A549 (cell line): ENCODE measurements around the gene CARD14. TPM values are rescaled to one million over a fixed set of nuclear protein-coding genes. Genes with fewer than 3 reads are reported as not detected.

ENCODE experiments used
- ATAC-seq, 2 experiments: fragments of 200-7000 bp in 1 of 2; fragments of >200 bp in 1 of 2; cut with Nextera tagmentation in 1 of 2; cut with Tn5 transposase in 1 of 2; 3 replicates each; pipeline versions ENCODE4 v1.8.0 to v1.9.1; 2018 to 2020; ENCODE audit warnings: mild to moderate bottlenecking in 1 of 2, moderate library complexity in 1 of 2
- CTCF ChIA-PET: fragments of 300-600 bp; sonication (Branson Sonifier 250); formaldehyde crosslinking; extraction: SDS; loops from one replicate; lab custom pipeline; 2021; ENCODE audit warnings: antibody characterized with exemption, inconsistent platforms; lab: Yijun Ruan, JAX
- POLR2A ChIA-PET: fragments of 350-600 bp; formaldehyde crosslinking; extraction: SDS; loops from one replicate; lab custom pipeline; 2021; ENCODE audit warnings: antibody characterized with exemption, inconsistent platforms; lab: Yijun Ruan, JAX
- DNase-seq, 2 experiments: peaks; one replicate each; pipeline versions ENCODE4 v3.0.0 to v3.0.0-alpha.2; 2011 to 2016; ENCODE audit warnings: low read depth in 1 of 2, low spot score in 1 of 2
- FAIRE-seq: peaks from 2 replicates; lab custom pipeline; 2011; peaks lifted over from hg19 to GRCh38; lab: Jason Lieb, UNC
- H3K27ac ChIP-seq, 2 experiments: fragments of >200 bp; sonication (Bioruptor Twin); formaldehyde crosslinking; 3 replicates each; pipeline ENCODE4 v1.5.1; 2016 to 2017
- H3K4me1 ChIP-seq: fragments of >200 bp; sonication (Bioruptor Twin); formaldehyde crosslinking; 3 replicates; pipeline ENCODE4 v1.6.1; 2016
- H3K4me2 ChIP-seq: fragments of >200 bp; sonication (Bioruptor Twin); formaldehyde crosslinking; 3 replicates; pipeline ENCODE4 v1.6.1; 2016
- H3K4me3 ChIP-seq: fragments of >200 bp; sonication (Bioruptor Twin); formaldehyde crosslinking; 3 replicates; pipeline ENCODE4 v1.5.1; 2016
- H3K9me3 ChIP-seq: fragments of >200 bp; sonication (Bioruptor Twin); formaldehyde crosslinking; 3 replicates; pipeline ENCODE4 v1.6.1; 2016
- CEBPB ChIP-seq, 2 experiments: fragments of >200 bp in 1 of 2; sonication (Bioruptor Twin) in 1 of 2; formaldehyde crosslinking in 1 of 2; IDR thresholded peaks; 2 replicates each; pipeline ENCODE4 v1.6.1; 2012 to 2016
- CHD4 ChIP-seq: fragments of 200-600 bp; sonication (generic); IDR thresholded peaks from 2 replicates; pipeline ENCODE4 v1.6.1; 2016; ENCODE audit warnings: antibody characterized with exemption, mild to moderate bottlenecking, borderline replicate concordance
- E2F6 ChIP-seq: IDR thresholded peaks from 2 replicates; pipeline ENCODE4 v1.6.1; 2012; ENCODE audit warnings: low read depth, borderline replicate concordance
- ESRRA ChIP-seq: fragments of 150-350 bp; IDR thresholded peaks from 2 replicates; pipeline ENCODE4 v1.6.1; 2014; ENCODE audit warnings: mild to moderate bottlenecking, low read length, borderline replicate concordance
- FOSL2 ChIP-seq, 2 experiments: fragments of 450-650 bp in 1 of 2; fragments of >200 bp in 1 of 2; sonication (Bioruptor Twin) in 1 of 2; formaldehyde crosslinking; IDR thresholded peaks; 2 replicates each; pipeline versions ENCODE4 v1.5.0 to v1.6.1; 2016 to 2020; ENCODE audit warnings: mild to moderate bottlenecking in 1 of 2, moderate library complexity in 1 of 2
- GATA3 ChIP-seq: IDR thresholded peaks from 2 replicates; pipeline ENCODE4 v1.6.1; 2012; ENCODE audit warnings: borderline replicate concordance
- HOXA7 ChIP-seq: fragments of 250-450 bp; sonication (Bioruptor Pico); IDR thresholded peaks from 2 replicates; pipeline ENCODE4 v1.5.0; 2020; ENCODE audit warnings: mild to moderate bottlenecking, moderate library complexity
- JUN ChIP-seq, 2 experiments: fragments of >200 bp; sonication (Bioruptor Twin); formaldehyde crosslinking; IDR thresholded peaks; 2 replicates in 1 of 2; 3 replicates in 1 of 2; pipeline ENCODE4 v1.6.1; 2016 to 2017
- MAFK ChIP-seq: fragments of 450-650 bp; IDR thresholded peaks from 2 replicates; pipeline ENCODE4 v1.6.1; 2014; ENCODE audit not compliant: partially characterized antibody
- MAZ ChIP-seq: fragments of 150-350 bp; IDR thresholded peaks from 2 replicates; pipeline ENCODE4 v1.6.1; 2014; ENCODE audit warnings: antibody characterized with exemption, low read depth, low read length, borderline replicate concordance
- MYC ChIP-seq: IDR thresholded peaks from 2 replicates; pipeline ENCODE4 v1.6.1; 2012; ENCODE audit warnings: mild to moderate bottlenecking, inconsistent platforms, low read length, improper control_type of control experiment, borderline replicate concordance
- NR3C1 ChIP-seq: fragments of >200 bp; sonication (Bioruptor Twin); formaldehyde crosslinking; IDR thresholded peaks from 3 replicates; pipeline ENCODE4 v1.6.1; 2017
- PBX3 ChIP-seq: IDR thresholded peaks from 2 replicates; pipeline ENCODE4 v1.6.1; 2012
- POLR2A ChIP-seq: IDR thresholded peaks from 2 replicates; pipeline ENCODE4 v1.6.1; 2012; ENCODE audit warnings: mild to moderate bottlenecking, low read length
- RAD21 ChIP-seq, 2 experiments: fragments of >200 bp in 1 of 2; sonication (Bioruptor Twin) in 1 of 2; formaldehyde crosslinking in 1 of 2; IDR thresholded peaks in 1 of 2; conservative IDR thresholded peaks in 1 of 2; 2 replicates in 1 of 2; 3 replicates in 1 of 2; pipeline ENCODE4 v1.6.1; 2012 to 2018; ENCODE audit warnings: inconsistent platforms in 1 of 2
- TFCP2L1 ChIP-seq: fragments of 250-450 bp; sonication (Bioruptor Pico); IDR thresholded peaks from 2 replicates; pipeline ENCODE4 v1.5.0; 2021; ENCODE audit warnings: mild to moderate bottlenecking
- WGBS: methylation state at CpG from one replicate; pipeline ENCODE4 v1.1.6; 2017; ENCODE audit errors: missing lambda C conversion rate; 5-methylcytosine and 5-hydroxymethylcytosine counted together
- polyA plus RNA-seq, 4 experiments: library from polyadenylated mRNA; depleted of rRNA in 3 of 4; stranded (reverse); fragments of >200 nt; fragmentation: RNase III in 1 of 4; extraction: RNeasy Plus Mini Kit Qiagen cat#74134 plus additional on column Dnase treatment in 1 of 4; gene quantifications; 2 replicates in 3 of 4; 3 replicates in 1 of 4; pipeline ENCODE4 v1.2.3, GENCODE V29; 2011 to 2017
- TF ChIP-seq, protein P1 (sequence below): fragments of 250-450 bp; sonication (Bioruptor Pico); IDR thresholded peaks from 2 replicates; pipeline ENCODE4 v1.5.0; 2021; ENCODE audit warnings: mild to moderate bottlenecking, moderate library complexity, borderline replicate concordance
- TF ChIP-seq, protein P2 (sequence below): IDR thresholded peaks from 2 replicates; pipeline ENCODE4 v1.6.1; 2012
- TF ChIP-seq, protein P3 (sequence below): fragments of 150-350 bp; IDR thresholded peaks from 2 replicates; pipeline ENCODE4 v1.6.1; 2014; ENCODE audit warnings: low read depth, mild to moderate bottlenecking, low read length

CARD14 gene
- polyA plus RNA-seq, 2 of the 4 experiments (the other 2 are of a cell fraction), result 0.17 to 0.18 TPM

- peak overlapping the region; percentile 87 for H3K4me2 ChIP-seq
- H3K4me1 ChIP-seq, result peaks cover 15% of the 10 kb centered on the region
- peak; percentile 25 to 64; a peak in 4 of 6 replicates for ATAC-seq
- no peak for FAIRE-seq
- 53% methylated on average over 16 of the region's 16 CpGs for WGBS
- CTCF ChIA-PET, result interaction anchor here (1.8 to 7.9 kb wide), 3 partner anchors 9 to 86 kb away, joined by 5 to 60 read pairs (median 18); partner anchors contain the start of gene GAA
- H3K4me3 ChIP-seq, result peak overlapping the region; percentile 27; the same call in 1 of the 3 replicates
- DNase-seq, result peak; percentile 42 to 58
- H3K9me3 ChIP-seq, result no peaks in the 10 kb centered on the region
- POLR2A ChIA-PET, result interaction anchor here (0.5 to 1.1 kb wide), 2 partner anchors 41 to 86 kb away, joined by 3 read pairs; partner anchors contain the start of gene GAA
- TF ChIP-seq, protein P1, sequence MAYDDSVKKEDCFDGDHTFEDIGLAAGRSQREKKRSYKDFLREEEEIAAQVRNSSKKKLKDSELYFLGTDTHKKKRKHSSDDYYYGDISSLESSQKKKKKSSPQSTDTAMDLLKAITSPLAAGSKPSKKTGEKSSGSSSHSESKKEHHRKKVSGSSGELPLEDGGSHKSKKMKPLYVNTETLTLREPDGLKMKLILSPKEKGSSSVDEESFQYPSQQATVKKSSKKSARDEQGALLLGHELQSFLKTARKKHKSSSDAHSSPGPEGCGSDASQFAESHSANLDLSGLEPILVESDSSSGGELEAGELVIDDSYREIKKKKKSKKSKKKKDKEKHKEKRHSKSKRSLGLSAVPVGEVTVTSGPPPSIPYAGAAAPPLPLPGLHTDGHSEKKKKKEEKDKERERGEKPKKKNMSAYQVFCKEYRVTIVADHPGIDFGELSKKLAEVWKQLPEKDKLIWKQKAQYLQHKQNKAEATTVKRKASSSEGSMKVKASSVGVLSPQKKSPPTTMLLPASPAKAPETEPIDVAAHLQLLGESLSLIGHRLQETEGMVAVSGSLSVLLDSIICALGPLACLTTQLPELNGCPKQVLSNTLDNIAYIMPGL, result no peak
- TF ChIP-seq CEBPB (IDR thresholded peaks at IDR 0.05) (peak in 1 of 2 experiments; percentile 26; a peak in 1 of 4 replicates), MYC (no peak), FOSL2 (IDR thresholded peaks at IDR 0.05) (no peak), FOSL2 (CRISPR knock-in tag; IDR thresholded peaks at IDR 0.05) (peak; percentile 50), RAD21 (conservative IDR thresholded peaks at IDR 0.05 in 1 of 2, IDR thresholded peaks at IDR 0.05 in 1 of 2) (no peak), MAFK (no peak), GATA3 (no peak)
- TF ChIP-seq, all 56 proteins: peak for 2
- peak overlapping the region; percentile 67 to 70 for H3K27ac ChIP-seq
Observed at GRCh38 chr17:80187090-80187489, 17.3 kb downstream of the CARD14 start.

- no peak for FAIRE-seq
- Histone ChIP-seq H3K4me3 (peak overlapping the region; percentile 27; the same call in 1 of the 3 replicates), H3K27ac (peak overlapping the region; percentile 67 to 70), H3K4me1 (peaks cover 15% of the 10 kb centered on the region), H3K9me3 (no peaks in the 10 kb centered on the region), H3K4me2 (peak overlapping the region; percentile 87)
- DNase-seq, result peak in 1 of 2 experiments; percentile 51
- POLR2A ChIA-PET, result interaction anchor here (0.5 to 1.1 kb wide), 2 partner anchors 42 to 86 kb away, joined by 3 read pairs; partner anchors contain the start of gene GAA
- ATAC-seq, result peak; percentile 30 to 70; a peak in 5 of 6 replicates
- TF ChIP-seq CEBPB (IDR thresholded peaks at IDR 0.05) (no peak), E2F6 (no peak), ESRRA (no peak), MAFK (no peak)
- TF ChIP-seq, protein P2, sequence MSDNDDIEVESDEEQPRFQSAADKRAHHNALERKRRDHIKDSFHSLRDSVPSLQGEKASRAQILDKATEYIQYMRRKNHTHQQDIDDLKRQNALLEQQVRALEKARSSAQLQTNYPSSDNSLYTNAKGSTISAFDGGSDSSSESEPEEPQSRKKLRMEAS, result 0 out of 2 replicates have a peak, but pooled peaks have one; percentile 29
- CTCF ChIA-PET, result interaction anchor here (1.3 to 7.9 kb wide), 4 partner anchors 9 to 86 kb away, joined by 4 to 60 read pairs (median 12); partner anchors contain the start of gene GAA
- 34% methylated on average over 18 of the region's 18 CpGs for WGBS
Observed at GRCh38 chr17:80187515-80187941, 17.7 kb downstream of the CARD14 start.

DNA sequence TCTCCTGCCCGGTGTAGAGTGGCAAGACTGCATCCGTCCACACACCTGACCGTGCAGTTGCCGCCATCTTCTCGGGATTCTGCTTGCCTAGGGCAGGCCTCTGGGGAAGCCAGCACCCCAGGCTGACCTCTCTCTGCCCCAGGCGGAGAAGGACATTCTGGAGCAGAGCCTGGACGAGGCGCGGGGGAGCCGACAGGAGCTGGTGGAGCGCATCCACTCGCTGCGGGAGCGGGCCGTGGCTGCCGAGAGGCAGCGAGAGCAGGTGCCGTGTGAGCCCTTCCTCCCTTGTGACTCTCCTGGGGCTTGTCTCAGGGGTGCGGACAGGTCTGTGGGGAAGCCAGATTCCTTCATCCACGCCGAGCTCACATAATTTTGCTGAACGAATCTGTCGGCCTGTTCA is 19.8 kb downstream of the CARD14 start:
- peaks cover 15% of the 10 kb centered on the region for H3K4me1 ChIP-seq
- H3K9me3 ChIP-seq, result no peaks in the 10 kb centered on the region
- ATAC-seq (no peak), DNase-seq (no peak), FAIRE-seq (no peak)
- WGBS, result 91% methylated on average over 23 of the region's 23 CpGs
- CTCF ChIA-PET, result interaction anchor here (1.2 to 3.9 kb wide), 4 partner anchors 10 to 107 kb away, joined by 3 to 18 read pairs (median 6); partner anchors contain the start of gene GAA
- no peak overlapping the region for H3K4me3 ChIP-seq
- H3K27ac ChIP-seq, result no peak overlapping the region
- no peak for TF ChIP-seq NR3C1
- TF ChIP-seq MAZ, result no peak
- TF ChIP-seq HOXA7 (CRISPR knock-in tag), result no peak
- TF ChIP-seq JUN (IDR thresholded peaks at IDR 0.05), result no peak
- TF ChIP-seq, protein P3, sequence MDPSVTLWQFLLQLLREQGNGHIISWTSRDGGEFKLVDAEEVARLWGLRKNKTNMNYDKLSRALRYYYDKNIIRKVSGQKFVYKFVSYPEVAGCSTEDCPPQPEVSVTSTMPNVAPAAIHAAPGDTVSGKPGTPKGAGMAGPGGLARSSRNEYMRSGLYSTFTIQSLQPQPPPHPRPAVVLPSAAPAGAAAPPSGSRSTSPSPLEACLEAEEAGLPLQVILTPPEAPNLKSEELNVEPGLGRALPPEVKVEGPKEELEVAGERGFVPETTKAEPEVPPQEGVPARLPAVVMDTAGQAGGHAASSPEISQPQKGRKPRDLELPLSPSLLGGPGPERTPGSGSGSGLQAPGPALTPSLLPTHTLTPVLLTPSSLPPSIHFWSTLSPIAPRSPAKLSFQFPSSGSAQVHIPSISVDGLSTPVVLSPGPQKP, result no peak
- TF ChIP-seq POLR2A, result no peak
- no peak for TF ChIP-seq FOSL2 (IDR thresholded peaks at IDR 0.05)
- no peak for TF ChIP-seq FOSL2 (CRISPR knock-in tag; IDR thresholded peaks at IDR 0.05)
- no peak for TF ChIP-seq MYC
- no peak for TF ChIP-seq CHD4
- no peak for TF ChIP-seq PBX3
- no peak for TF ChIP-seq TFCP2L1 (CRISPR knock-in tag)
- H3K4me2 ChIP-seq, result no peak overlapping the region
- POLR2A ChIA-PET, result no interaction called here
